Hematopoietic multipotent progenitor cell treated with erythropoietin and hydrocortisone succinate and interleukin-3 and kit ligand, for 8 days (in vitro differentiated cells): Measurements from ENCODE around the gene ISL2.

Source experiments
- DNase-seq: peaks from one replicate; pipeline ENCODE4 v3.0.0-alpha.2; 2015

The ISL2 gene

DNA sequence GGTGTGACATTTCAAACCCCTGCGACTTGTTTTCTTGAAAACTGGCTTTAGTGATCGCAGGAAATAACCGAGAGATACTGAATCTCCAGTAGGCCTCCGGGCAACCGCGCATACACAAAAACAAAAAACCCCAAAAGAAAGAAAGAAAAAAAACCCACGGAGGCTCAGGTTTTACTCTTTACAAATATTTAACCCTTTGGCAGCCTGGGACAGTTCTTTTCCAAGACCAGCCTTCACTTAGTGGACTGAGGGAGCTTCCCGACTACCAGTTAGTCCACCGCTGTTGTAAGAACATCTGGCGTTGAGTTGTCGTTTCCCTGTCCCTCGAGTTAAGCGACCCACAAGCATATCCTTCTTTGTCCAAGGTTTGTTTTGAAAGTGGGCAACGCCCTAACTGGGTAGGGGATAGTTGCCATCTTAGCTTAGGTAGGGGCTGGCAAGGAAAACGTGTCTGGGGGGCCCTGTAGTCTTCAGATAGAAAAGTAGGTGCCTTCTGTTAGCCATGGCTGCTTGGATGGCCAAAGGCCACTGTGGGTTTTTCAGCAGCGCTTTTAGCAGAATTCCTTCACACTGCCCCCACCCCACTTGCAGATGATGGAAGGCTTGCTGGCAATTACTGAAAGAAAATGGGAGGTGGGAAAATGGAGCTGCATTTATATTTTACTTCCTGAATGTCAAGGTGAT lies 6.9 kb downstream of the ISL2 start:
- DNase-seq: no peak

DNA sequence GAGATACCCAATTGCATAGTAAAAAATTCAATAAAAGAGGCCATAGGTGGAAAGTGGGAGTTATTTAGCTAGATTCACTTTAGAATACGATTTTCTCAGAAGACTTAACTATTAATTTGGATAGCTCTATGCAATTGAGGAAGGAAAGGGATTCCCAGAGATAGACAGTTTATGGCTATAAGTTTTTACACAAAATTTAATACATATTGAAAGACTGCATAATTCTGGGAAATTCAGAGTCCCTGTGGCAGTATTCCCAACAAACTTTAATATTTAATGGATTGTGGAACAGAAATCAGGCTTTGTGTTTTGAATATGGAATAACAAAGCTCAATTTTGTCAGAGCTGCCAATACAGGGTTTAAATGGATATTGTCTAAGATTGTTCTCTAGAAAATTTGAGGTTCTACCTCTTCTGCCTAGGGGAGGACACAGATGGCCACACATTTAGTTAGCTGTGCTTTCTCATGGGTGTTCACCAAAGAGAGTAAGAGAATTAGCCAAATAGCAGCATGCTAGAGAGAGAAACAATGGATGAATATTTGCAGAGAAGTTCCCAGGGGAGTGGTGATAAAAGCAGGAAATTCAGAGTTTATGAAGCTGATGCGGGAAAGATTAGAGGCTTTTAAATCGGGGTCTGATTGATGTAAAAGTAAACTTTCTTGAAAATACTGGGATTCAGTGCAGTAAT lies 8.5 kb downstream of the ISL2 start:
- DNase-seq: no peak

DNA sequence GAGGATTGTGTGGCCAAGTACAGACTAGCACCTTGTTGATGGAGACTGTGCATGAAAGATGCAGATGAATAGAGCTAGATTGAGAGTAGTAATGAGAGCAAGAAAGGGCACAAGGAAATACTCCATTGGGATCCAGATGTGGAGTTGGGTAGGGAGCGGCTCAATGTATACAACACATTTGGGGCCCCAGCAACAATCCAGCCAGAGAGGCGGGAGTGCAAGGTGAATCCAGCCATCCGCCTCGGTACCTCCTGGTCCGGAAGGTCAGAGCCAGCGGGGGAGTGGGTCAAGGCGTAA lies 9.0 kb downstream of the ISL2 start:
- DNase-seq: no peak

DNA sequence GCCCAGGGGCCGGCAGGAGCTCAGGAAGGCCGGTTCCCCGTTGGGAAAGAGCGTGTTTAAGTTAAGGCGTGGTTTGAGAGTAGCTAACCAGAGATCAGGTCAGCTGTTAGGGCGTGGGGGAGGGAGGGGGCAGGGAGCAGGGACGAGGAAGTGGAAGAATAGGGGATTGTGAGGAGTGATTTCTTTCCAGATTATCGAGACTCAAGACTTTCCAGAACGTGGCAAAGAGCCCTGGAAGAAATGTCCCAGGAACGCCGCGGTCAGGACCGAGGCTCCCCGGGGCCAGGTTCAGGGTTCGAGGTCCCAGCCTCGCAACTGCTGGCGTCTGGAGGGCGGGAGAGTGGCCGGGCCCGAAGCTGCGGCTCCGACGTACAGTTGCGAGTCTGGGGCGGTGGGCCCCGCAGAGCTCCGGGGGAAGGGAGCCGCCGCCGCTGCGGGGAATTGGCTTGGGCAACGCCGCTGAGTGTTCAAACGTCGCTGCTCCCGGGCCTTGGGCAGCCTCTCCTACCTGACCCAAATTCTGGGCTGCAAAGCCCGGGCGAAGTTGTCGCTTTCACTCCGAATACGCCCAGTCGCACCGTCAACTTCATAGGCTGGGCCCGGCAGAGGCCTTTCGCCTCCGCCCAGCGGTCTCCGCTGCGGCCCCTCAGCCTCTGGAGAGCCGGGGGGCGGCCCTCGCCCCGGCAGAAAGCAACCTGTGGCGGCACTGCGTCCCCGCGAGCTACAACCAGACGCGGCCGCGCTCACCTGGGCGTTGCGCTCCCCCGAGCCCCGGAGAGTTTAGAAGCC lies 9.5 kb downstream of the ISL2 start:
- no peak for DNase-seq

DNA sequence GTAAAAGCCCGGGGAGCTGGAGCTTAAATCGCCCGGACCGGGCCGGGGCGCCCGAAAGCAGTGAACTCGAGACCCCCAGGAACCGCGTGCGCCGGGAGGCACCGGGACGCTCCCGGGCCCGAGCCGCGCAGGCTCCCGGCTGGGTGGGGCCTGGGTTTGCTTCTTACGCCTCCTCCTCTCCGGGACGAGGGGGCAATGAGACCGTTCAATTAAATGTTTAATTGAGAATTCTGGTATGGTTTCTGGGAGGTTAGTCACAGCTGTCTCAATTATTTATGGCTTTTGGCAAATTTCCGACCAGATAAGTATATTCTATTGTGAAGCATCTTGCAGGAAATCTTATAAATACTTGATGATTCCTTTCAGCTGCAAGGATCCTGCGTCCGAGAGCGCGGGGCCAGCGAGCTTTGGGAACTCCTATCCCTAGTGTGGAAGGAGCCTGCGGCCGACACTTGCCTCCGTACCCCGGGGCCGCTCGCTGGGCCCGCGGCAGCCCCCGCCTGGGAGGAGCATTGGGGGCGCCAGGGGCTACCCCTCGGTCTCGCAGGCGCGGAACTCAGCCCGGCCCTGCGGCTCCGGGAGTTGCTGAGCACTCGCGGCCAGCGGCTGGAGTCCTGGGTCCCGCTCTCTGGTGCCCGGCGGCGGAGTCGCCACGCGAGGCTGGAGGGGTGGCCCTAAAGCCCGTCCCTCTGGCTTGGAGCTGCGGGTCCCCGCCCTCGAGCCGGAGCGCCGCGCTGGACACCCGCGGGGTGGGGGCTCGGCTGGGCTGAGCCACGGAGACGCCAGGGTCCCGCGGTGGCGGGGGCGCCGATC lies 10.3 kb downstream of the ISL2 start:
- no peak for DNase-seq

DNA sequence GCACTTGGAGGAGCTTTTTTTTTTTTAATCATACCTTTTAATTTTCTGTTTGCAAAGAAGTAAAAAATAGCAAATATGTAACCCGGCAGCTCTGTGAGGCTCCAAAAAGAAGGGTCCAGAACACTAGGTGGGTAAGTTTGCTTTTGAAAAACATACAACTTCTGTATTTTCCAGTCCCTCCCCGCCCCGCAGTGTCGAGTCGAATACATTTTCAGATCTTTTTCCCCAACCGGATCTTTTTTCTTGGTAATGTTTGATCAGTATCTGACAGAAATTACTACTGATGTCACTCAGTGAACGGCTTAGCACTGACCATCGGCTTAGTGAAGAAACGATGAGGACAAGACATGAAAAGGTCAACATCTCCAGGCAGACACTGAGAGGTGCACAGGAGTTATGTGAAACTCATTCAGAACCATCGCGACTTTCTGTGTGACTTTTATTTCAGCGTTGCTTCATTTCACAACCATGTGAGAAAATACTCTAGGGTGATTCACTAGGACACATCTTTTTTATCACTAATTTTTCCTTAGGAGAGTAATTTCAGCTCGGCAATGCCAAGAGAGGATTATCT lies 11.0 kb downstream of the ISL2 start:
- no peak for DNase-seq

DNA sequence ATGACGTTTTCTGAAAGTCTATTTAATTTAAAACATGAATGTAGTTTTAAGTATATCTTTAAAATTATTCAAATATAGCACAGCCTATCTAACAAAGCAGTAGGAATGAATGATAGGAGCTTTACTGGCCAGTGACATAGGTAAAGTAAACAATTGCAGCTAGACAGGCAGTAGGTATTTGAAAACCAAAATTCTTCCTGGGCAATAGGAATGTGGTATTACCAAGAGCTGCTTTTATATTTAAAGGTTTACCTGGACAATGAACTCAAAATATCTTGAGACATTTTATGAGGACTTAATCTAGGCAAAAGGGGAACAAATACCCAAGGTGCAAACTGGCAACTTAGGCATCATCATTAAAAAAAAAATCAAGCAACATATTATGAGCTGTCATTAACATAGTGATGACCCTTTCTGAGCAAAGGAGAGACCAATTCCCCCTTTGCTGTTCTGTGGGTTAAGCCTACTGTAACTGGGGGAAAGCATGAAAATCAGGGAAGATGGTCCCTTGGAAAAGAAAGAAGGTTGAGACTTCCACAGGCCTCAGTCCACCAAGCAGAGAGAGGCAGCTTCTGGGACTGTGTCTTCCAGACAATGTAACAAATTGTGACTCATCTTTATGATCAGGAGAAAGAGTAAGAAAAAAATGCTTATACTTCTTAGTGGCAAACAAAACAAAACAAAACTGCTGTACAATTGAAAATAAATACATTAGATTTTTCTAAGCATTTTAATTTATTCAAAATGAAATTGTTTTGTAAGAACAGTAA lies 12.9 kb downstream of the ISL2 start:
- DNase-seq: no peak

DNA sequence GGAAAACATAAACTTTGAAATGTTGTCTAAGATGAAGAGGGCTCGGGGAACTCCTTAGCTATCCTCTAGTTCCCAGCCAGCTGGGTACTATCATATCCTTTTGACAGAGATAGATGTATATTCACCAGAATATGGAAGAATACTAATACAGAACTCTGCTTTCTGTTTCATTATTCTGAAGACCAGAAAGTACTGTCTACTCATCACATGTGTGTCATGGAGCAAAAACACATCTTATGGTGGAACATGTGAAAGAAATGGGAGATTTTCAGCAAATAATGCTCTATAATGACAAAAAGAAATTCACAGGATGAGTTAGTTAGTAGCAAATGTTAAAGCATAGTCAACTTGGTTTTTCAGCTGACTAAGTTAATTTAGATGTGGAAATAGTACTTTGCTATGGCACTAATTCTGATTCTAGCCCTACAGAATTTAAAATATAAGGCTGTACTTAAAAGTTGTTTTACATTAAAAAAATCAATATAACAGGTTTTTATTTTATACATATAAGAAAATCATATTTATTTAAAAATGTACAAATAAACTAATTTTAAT lies 16.5 kb downstream of the ISL2 start:
- no peak for DNase-seq

DNA sequence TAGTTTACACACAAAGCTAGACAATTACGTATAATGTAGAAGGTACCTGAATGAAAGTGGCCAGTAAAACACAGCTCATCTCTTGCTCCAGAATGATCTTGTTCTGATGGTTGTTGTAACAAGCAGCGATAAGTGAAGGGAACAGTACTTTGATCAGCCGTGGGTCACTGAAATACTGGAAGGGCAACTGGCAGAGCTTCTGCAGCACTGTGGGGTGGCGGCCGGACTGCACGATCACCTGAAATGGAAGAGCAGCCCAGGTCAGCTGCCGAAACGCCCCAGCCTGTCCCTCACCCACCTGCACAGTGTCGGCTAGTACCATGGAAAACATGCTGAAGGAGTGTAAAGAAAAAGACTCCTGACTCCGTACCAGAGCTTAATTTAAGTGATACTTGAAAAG lies 17.3 kb downstream of the ISL2 start:
- no peak for DNase-seq

DNA sequence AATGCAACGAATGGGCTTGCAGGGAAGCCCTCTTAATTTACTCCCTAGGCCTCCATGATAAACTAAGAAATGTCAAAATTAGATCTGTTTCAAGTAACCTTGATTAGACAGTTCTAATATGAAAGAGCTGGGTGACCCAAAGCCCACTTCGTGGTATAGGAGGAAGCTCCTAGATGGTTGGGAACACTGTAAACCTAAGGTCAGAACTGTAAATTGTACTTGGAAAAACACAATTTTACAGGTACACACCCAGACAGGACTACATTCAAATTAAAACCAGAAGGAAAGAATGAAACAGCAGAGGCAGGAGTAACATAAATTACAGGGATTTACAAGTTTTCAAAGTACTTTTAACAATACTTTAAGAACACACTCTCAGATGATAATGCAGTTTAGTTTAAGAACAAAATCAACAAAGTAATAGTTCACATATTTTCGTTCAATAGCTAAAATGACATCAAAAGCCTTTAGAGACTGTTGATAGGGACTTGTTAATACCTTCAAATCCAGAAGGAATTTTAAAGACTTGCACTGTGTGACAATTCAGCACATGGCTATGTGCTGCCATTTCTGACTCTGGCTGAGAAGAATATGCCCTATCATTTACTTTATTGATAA lies 18.4 kb downstream of the ISL2 start:
- DNase-seq: no peak

DNA sequence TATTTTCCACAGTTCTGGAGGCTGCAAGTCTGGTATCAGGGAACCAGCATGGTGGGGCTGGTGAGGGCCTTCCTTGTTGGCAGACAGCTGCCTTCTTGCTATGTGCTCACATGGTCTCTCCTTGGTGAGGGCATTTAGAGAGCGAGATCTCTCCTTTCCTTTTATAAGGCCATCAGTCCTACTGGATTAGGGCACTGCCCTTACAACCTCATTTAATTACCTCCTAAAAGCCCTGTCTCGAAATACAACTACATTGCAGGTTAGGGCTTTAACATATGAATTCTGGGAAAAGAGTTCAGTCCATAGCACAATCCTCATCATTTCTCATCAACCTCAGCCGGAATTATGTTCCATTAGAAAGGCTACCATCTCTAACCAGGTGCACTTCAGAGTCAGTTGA lies 21.9 kb downstream of the ISL2 start:
- DNase-seq: no peak

DNA sequence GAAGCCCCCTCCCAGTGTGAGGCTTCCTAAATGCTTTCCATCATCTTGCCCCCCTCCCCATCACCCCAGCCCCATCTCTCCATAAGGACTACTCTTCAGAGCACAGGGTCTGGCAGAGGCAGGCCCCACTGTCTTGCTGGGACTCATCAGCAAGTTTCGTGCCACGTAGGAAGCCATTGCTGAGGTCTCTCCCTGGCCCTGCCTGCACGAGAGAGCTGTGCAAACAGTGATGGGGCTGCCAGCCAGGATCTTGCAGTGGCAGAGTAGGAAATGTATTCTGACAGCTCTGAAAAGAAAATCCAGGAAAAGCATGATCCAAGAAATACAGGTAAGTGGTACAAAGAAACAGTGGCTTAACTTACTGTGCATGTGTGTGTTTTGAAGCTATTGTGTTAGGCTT lies 22.6 kb downstream of the ISL2 start:
- no peak for DNase-seq

DNA sequence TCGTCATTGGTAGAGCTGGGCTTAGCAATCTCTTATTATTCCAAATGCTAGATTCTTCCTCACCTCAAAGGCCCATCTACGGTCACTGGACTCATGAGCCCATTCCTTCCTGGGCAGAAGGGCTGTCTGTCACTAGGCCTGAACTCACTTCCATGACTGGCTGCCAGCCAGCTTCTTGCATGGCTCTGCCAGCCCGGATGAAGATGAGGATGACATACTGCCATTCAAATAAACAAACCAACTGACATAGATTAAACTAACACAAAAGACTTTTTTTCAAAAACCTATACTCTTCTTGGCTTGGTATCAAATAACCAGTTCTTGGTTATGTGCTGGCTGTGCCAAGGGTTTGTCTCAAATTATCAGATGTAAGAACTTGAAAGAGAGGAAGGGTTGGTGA lies 23.8 kb downstream of the ISL2 start:
- DNase-seq: no peak

DNA sequence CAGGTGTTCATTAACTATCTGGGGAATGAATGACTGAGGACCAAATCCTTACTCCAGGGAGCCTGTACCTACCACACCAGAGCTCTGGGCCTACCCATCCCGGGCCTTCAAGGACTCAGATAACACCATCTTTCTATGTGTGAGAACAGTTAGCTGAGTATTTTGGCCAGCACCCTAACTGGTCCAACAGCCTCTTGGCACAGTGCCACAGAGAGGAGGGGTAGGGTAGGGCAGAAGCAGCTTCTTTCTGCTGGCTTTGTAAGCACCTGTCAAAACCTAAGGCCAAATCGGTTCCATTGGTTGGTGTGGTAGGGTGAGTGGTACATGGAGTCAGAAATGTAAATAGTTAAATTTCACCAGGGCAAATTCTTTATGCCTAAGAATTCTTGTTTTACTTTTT lies 26.7 kb downstream of the ISL2 start:
- DNase-seq: no peak

DNA sequence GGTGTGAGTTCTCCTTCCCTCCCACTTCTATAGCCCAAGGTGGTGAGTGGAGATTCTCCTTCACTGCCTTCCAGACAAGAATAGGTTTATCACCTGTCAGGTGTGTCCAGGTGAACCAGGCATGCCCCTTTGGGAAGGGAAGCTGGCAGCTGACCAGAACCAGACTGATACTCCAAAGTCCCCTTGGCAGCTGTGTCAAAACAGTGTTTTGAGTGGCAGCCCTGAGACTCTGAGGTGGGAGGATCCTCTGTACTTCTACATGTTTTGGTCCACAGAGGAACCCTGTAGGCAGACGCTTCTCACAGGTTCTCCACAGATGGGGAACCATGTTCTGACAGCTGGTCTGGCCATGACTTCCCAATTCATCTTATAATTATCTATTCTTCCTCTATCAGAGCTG lies 30.1 kb downstream of the ISL2 start:
- no peak for DNase-seq

DNA sequence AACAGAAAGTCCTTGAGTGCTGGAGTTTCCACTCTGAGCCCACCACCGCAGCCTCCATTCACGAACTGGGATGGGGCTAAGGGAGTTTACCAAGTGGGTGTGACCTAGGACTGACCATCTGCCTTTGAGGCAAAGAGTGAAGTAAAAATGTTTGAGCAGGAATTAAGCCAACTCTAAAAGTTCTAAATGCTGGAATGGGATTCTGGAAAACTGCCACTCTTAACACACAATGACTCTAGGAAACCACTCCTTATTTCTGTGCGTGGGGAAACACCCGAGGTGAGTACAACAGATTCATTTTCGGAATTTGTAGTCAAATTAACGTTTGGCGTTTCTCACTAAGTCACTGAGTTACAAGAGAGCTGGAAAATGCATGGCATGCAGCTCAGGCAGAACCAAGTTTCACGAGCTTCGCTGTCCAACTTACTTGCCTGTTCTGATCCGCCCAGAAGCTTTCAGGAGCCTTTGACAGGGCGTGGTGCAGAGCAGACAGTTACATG lies 31.6 kb downstream of the ISL2 start:
- no peak for DNase-seq

DNA sequence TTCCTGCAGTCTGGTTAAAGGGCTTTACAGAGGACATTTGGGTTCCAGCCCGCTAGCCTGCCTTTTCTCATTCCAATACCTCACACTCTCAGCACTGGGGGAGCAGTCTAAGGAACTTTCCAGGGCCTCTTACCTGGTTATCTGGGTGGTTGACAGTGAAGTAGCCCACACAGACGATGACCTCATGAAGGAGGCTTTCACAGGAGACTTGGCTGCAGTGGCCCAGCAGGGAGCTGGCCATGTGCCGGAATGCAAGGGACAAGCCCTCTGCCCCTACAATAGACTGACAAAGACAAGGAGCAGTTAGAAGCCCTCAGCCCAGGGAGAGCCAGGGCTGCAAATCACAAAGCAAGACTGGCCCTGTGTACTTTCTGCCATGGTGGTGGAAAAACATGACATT lies 39.5 kb downstream of the ISL2 start:
- no peak for DNase-seq

DNA sequence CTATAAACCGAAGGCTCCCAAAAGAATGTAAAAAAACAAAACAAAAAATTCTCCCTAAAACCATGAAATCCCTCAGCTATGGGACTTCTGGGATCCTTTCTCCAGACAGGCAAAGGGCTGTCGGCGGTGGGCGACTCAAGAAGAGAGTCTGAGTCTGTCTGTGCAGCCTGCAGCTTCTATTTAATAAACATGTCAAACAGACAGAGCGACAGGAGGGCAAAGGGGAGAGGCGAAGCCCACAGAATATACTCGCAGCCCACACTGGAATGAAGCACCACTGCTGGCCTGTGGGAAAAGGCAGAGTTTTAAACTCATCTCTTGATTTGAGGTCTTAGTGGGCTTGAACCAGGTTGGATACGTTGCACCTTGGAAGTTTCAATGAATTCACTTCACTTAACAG lies 40.2 kb downstream of the ISL2 start:
- DNase-seq: no peak

DNA sequence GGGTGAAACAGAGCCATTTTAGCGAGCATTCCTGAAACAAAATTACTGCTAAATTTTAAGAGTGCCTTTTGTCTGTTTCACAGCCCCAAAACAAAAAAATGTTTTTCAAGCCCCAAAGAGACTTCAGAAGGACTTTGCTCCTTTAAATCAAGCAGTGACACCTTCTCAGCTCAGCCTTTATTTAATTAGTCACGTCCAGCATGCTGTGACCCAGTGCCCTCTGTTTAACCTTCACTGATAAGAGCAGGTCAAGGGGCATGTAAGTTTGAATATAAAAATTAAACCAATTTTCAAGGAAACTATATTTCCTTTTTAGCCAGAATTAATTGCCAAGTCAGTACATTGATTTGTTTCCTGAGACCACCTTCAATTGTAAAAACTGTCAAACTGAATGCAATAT lies 40.6 kb downstream of the ISL2 start:
- DNase-seq: no peak

DNA sequence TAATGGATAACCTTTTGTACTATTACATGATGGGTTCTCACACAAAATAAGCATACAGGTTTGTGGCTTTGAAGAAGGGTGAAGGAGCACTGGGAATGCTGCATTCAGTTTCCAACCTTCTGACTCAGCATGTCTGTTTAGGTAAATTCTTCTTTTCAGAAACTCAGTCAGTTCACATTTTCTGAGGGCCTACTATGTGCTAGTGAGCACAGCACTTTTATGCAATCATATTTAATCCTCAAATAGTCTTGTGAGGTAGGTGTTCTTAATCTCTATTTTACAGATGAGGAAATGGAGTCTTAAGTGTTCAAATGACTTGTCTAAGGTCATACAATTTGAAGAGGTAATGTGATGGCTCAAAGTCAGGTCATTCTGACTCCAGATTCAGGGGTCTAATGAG lies 41.2 kb downstream of the ISL2 start:
- no peak for DNase-seq

DNA sequence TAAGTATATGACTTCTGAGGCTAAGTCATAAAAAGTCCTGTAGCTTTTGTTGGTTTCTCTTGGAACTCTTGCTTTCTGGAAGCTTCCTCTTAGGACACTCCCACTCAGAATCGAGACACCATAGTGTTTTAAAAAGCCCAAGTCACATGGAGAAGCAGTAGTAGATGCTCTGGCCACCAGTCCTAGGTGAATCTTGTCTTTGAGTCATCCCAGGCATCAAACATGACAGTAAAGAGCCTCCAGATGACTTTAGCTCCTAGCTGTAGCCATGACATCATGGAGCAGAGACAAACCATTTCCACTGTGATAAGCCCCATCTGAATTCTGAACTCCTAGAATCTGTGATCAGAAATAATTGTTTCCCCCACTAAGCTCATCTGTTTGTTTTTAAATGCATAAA lies 42.1 kb downstream of the ISL2 start:
- no peak for DNase-seq
